A549 (cell line): ENCODE measurements around the gene KCNQ1OT1. TPM values are rescaled to one million over a fixed set of nuclear protein-coding genes. Genes with fewer than 3 reads are reported as not detected.

ENCODE experiments used
- ATAC-seq, 2 experiments: fragments of 200-7000 bp in 1 of 2; fragments of >200 bp in 1 of 2; cut with Nextera tagmentation in 1 of 2; cut with Tn5 transposase in 1 of 2; 3 replicates each; pipeline versions ENCODE4 v1.8.0 to v1.9.1; 2018 to 2020; ENCODE audit warnings: mild to moderate bottlenecking in 1 of 2, moderate library complexity in 1 of 2
- CTCF ChIA-PET: fragments of 300-600 bp; sonication (Branson Sonifier 250); formaldehyde crosslinking; extraction: SDS; loops from one replicate; lab custom pipeline; 2021; ENCODE audit warnings: antibody characterized with exemption, inconsistent platforms; lab: Yijun Ruan, JAX
- POLR2A ChIA-PET: fragments of 350-600 bp; formaldehyde crosslinking; extraction: SDS; loops from one replicate; lab custom pipeline; 2021; ENCODE audit warnings: antibody characterized with exemption, inconsistent platforms; lab: Yijun Ruan, JAX
- DNase-seq, 2 experiments: peaks; one replicate each; pipeline versions ENCODE4 v3.0.0 to v3.0.0-alpha.2; 2011 to 2016; ENCODE audit warnings: low read depth in 1 of 2, low spot score in 1 of 2
- FAIRE-seq: peaks from 2 replicates; lab custom pipeline; 2011; peaks lifted over from hg19 to GRCh38; lab: Jason Lieb, UNC
- H3K27ac ChIP-seq, 2 experiments: fragments of >200 bp; sonication (Bioruptor Twin); formaldehyde crosslinking; 3 replicates each; pipeline ENCODE4 v1.5.1; 2016 to 2017
- H3K4me1 ChIP-seq: fragments of >200 bp; sonication (Bioruptor Twin); formaldehyde crosslinking; 3 replicates; pipeline ENCODE4 v1.6.1; 2016
- H3K4me2 ChIP-seq: fragments of >200 bp; sonication (Bioruptor Twin); formaldehyde crosslinking; 3 replicates; pipeline ENCODE4 v1.6.1; 2016
- H3K4me3 ChIP-seq: fragments of >200 bp; sonication (Bioruptor Twin); formaldehyde crosslinking; 3 replicates; pipeline ENCODE4 v1.5.1; 2016
- H3K9me3 ChIP-seq: fragments of >200 bp; sonication (Bioruptor Twin); formaldehyde crosslinking; 3 replicates; pipeline ENCODE4 v1.6.1; 2016
- CHD2 ChIP-seq: fragments of 150-350 bp; IDR thresholded peaks from 2 replicates; pipeline ENCODE4 v1.6.1; 2014; ENCODE audit warnings: low read length; ENCODE audit not compliant: partially characterized antibody
- EHMT2 ChIP-seq: fragments of 200-600 bp; sonication (generic); IDR thresholded peaks from 2 replicates; pipeline ENCODE4 v1.6.1; 2016; ENCODE audit warnings: antibody characterized with exemption, low read depth, mild to moderate bottlenecking, moderate library complexity
- FOSB ChIP-seq: fragments of 250-450 bp; sonication (Bioruptor Pico); IDR thresholded peaks from 2 replicates; pipeline ENCODE4 v1.5.0; 2020; ENCODE audit warnings: mild to moderate bottlenecking, moderate library complexity
- FOSL2 ChIP-seq, 2 experiments: fragments of 450-650 bp in 1 of 2; fragments of >200 bp in 1 of 2; sonication (Bioruptor Twin) in 1 of 2; formaldehyde crosslinking; IDR thresholded peaks; 2 replicates each; pipeline versions ENCODE4 v1.5.0 to v1.6.1; 2016 to 2020; ENCODE audit warnings: mild to moderate bottlenecking in 1 of 2, moderate library complexity in 1 of 2
- FOXS1 ChIP-seq: fragments of 250-450 bp; sonication (Bioruptor Pico); IDR thresholded peaks from 2 replicates; pipeline ENCODE4 v1.5.0; 2020; ENCODE audit warnings: mild to moderate bottlenecking, moderate library complexity
- HDAC2 ChIP-seq: fragments of 200-600 bp; sonication (generic); IDR thresholded peaks from 2 replicates; pipeline ENCODE4 v1.6.1; 2016
- HES2 ChIP-seq: fragments of >200 bp; sonication (Bioruptor Twin); formaldehyde crosslinking; IDR thresholded peaks from 2 replicates; pipeline ENCODE4 v1.6.1; 2016
- HMGXB4 ChIP-seq: fragments of 250-450 bp; sonication (Bioruptor Pico); IDR thresholded peaks from 2 replicates; pipeline ENCODE4 v1.5.0; 2021; ENCODE audit warnings: mild to moderate bottlenecking, moderate library complexity, borderline replicate concordance
- HOXB13 ChIP-seq: fragments of 250-450 bp; sonication (Bioruptor Pico); IDR thresholded peaks from 2 replicates; pipeline ENCODE4 v1.5.0; 2020; ENCODE audit warnings: low read depth, mild to moderate bottlenecking, moderate library complexity
- HOXB5 ChIP-seq: fragments of 250-450 bp; sonication (Bioruptor Pico); IDR thresholded peaks from 2 replicates; pipeline ENCODE4 v1.5.0; 2020; ENCODE audit warnings: mild to moderate bottlenecking, moderate library complexity
- JUNB ChIP-seq: fragments of >200 bp; sonication (Bioruptor Twin); formaldehyde crosslinking; IDR thresholded peaks from 2 replicates; pipeline ENCODE4 v1.6.1; 2016
- MAZ ChIP-seq: fragments of 150-350 bp; IDR thresholded peaks from 2 replicates; pipeline ENCODE4 v1.6.1; 2014; ENCODE audit warnings: antibody characterized with exemption, low read depth, low read length, borderline replicate concordance
- MYC ChIP-seq: IDR thresholded peaks from 2 replicates; pipeline ENCODE4 v1.6.1; 2012; ENCODE audit warnings: mild to moderate bottlenecking, inconsistent platforms, low read length, improper control_type of control experiment, borderline replicate concordance
- NPAS2 ChIP-seq: fragments of 250-450 bp; sonication (Bioruptor Pico); IDR thresholded peaks from 2 replicates; pipeline ENCODE4 v1.8.0; 2022; ENCODE audit warnings: mild to moderate bottlenecking, moderate library complexity, borderline replicate concordance
- PHF8 ChIP-seq: fragments of 200-600 bp; sonication (generic); IDR thresholded peaks from 2 replicates; pipeline ENCODE4 v1.6.1; 2016; ENCODE audit warnings: low read depth, mild to moderate bottlenecking, antibody characterized with exemption, moderate library complexity, borderline replicate concordance
- POLR2AphosphoS2 ChIP-seq: conservative IDR thresholded peaks from 2 replicates; pipeline ENCODE4 v1.6.1; 2012; ENCODE audit warnings: low read length, improper control_type of control experiment, inconsistent platforms
- RAD21 ChIP-seq, 2 experiments: fragments of >200 bp in 1 of 2; sonication (Bioruptor Twin) in 1 of 2; formaldehyde crosslinking in 1 of 2; IDR thresholded peaks in 1 of 2; conservative IDR thresholded peaks in 1 of 2; 2 replicates in 1 of 2; 3 replicates in 1 of 2; pipeline ENCODE4 v1.6.1; 2012 to 2018; ENCODE audit warnings: inconsistent platforms in 1 of 2
- RCOR1 ChIP-seq: fragments of 150-350 bp; IDR thresholded peaks from 2 replicates; pipeline ENCODE4 v1.6.1; 2014; ENCODE audit warnings: antibody characterized with exemption, low read length, low read depth
- SMC3 ChIP-seq: fragments of >200 bp; sonication (Bioruptor Twin); formaldehyde crosslinking; IDR thresholded peaks from 3 replicates; pipeline ENCODE4 v1.6.1; 2018; ENCODE audit warnings: inconsistent platforms
- TP53 ChIP-seq: fragments of 250-450 bp; sonication (Bioruptor Pico); IDR thresholded peaks from 2 replicates; pipeline ENCODE4 v1.5.0; 2021; ENCODE audit warnings: mild to moderate bottlenecking, moderate library complexity
- ZFP36 ChIP-seq: fragments of 450-650 bp; IDR thresholded peaks from 2 replicates; pipeline ENCODE4 v1.6.1; 2014; ENCODE audit warnings: borderline replicate concordance; ENCODE audit not compliant: partially characterized antibody
- ZNF302 ChIP-seq: fragments of 250-450 bp; sonication (Bioruptor Pico); IDR thresholded peaks from 2 replicates; pipeline ENCODE4 v1.9.0; 2021; ENCODE audit warnings: inconsistent platforms, mild to moderate bottlenecking, moderate library complexity
- WGBS: methylation state at CpG from one replicate; pipeline ENCODE4 v1.1.6; 2017; ENCODE audit errors: missing lambda C conversion rate; 5-methylcytosine and 5-hydroxymethylcytosine counted together
- polyA plus RNA-seq, 4 experiments: library from polyadenylated mRNA; depleted of rRNA in 3 of 4; stranded (reverse); fragments of >200 nt; fragmentation: RNase III in 1 of 4; extraction: RNeasy Plus Mini Kit Qiagen cat#74134 plus additional on column Dnase treatment in 1 of 4; gene quantifications; 2 replicates in 3 of 4; 3 replicates in 1 of 4; pipeline ENCODE4 v1.2.3, GENCODE V29; 2011 to 2017
- TF ChIP-seq, protein P1 (sequence below): fragments of 250-450 bp; sonication (Bioruptor Pico); IDR thresholded peaks from 2 replicates; pipeline ENCODE4 v1.5.0; 2020; ENCODE audit warnings: low read depth, mild to moderate bottlenecking, moderate library complexity
- TF ChIP-seq, protein P2 (sequence below): fragments of >200 bp; sonication (Bioruptor Twin); formaldehyde crosslinking; IDR thresholded peaks from 3 replicates; pipeline ENCODE4 v1.5.1; 2016
- TF ChIP-seq, protein P3 (sequence below): IDR thresholded peaks from 2 replicates; pipeline ENCODE4 v1.6.1; 2012; ENCODE audit warnings: low read depth, borderline replicate concordance

Gene KCNQ1OT1
- polyA plus RNA-seq, 2 of the 4 experiments (the other 2 are of a cell fraction): 0.03 to 0.13 TPM

DNA sequence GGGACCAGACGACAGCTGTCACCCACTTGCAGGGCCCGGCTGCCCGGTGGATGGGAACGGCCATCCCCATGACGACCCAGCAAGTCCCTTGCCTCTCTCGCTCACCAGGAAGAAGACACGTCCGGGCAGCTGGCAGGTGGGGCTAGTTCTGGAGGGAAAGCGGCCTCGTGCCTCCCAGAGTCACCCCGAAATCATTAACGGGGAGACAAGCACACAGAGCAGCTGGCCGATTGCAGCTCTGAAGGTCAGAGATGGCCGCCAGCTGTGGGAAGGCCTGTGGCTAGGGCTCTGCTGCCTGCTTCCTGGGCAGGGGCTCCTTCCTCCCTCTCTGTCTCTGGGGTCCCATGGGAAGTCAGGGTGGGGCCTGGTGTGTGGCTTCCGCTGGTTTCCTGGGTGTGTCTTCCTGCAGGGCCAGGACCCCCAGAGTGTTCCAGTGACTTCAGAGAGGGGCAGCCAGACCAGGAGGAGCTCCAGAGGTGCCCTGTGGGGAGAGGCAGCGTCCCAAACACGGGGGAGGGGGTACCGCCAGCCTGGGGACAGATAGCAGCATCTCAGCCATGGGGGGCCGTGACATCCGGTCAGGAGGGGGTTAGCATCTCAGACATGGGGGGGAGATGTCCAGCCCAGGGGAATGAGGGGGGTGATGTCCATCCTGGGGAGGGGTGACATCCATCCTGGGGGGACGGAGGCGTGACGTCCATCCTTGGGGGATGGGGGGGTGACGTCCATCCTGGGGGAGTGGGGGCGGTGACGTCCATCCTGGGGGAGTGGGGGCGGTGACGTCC is 140.1 kb downstream of the KCNQ1OT1 start:
- DNase-seq (no peak), FAIRE-seq (no peak)
- H3K4me3 ChIP-seq: no peak overlapping the region
- POLR2A ChIA-PET: no interaction called here
- TF ChIP-seq HOXB5 (CRISPR knock-in tag) (no peak), EHMT2 (no peak), RAD21 (conservative IDR thresholded peaks at IDR 0.05 in 1 of 2, IDR thresholded peaks at IDR 0.05 in 1 of 2) (no peak), JUNB (no peak), TP53 (CRISPR knock-in tag) (no peak), FOSL2 (IDR thresholded peaks at IDR 0.05) (no peak), FOSL2 (CRISPR knock-in tag; IDR thresholded peaks at IDR 0.05) (no peak), CHD2 (no peak), HDAC2 (no peak), NPAS2 (CRISPR knock-in tag) (no peak), HMGXB4 (CRISPR knock-in tag) (no peak), HOXB13 (CRISPR knock-in tag) (no peak), ZFP36 (no peak), SMC3 (no peak), FOSB (CRISPR knock-in tag) (no peak)
- TF ChIP-seq, protein P1, sequence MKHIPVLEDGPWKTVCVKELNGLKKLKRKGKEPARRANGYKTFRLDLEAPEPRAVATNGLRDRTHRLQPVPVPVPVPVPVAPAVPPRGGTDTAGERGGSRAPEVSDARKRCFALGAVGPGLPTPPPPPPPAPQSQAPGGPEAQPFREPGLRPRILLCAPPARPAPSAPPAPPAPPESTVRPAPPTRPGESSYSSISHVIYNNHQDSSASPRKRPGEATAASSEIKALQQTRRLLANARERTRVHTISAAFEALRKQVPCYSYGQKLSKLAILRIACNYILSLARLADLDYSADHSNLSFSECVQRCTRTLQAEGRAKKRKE (CRISPR knock-in tag): no peak
- TF ChIP-seq, protein P2, sequence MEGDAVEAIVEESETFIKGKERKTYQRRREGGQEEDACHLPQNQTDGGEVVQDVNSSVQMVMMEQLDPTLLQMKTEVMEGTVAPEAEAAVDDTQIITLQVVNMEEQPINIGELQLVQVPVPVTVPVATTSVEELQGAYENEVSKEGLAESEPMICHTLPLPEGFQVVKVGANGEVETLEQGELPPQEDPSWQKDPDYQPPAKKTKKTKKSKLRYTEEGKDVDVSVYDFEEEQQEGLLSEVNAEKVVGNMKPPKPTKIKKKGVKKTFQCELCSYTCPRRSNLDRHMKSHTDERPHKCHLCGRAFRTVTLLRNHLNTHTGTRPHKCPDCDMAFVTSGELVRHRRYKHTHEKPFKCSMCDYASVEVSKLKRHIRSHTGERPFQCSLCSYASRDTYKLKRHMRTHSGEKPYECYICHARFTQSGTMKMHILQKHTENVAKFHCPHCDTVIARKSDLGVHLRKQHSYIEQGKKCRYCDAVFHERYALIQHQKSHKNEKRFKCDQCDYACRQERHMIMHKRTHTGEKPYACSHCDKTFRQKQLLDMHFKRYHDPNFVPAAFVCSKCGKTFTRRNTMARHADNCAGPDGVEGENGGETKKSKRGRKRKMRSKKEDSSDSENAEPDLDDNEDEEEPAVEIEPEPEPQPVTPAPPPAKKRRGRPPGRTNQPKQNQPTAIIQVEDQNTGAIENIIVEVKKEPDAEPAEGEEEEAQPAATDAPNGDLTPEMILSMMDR: no peak
- TF ChIP-seq, all 56 proteins: peak for 0
- CTCF ChIA-PET: interaction anchor here (0.7 to 4.1 kb wide), 2 partner anchors 28 to 328 kb away, joined by 3 to 22 read pairs; no protein-coding TSS in a partner anchor
- H3K4me2 ChIP-seq: no peak overlapping the region
- WGBS: 80% methylated on average over 6 of the region's 28 CpGs
- no peak for ATAC-seq
- H3K27ac ChIP-seq: no peak overlapping the region
- no peaks in the 10 kb centered on the region for H3K4me1 ChIP-seq
- H3K9me3 ChIP-seq: no peaks in the 10 kb centered on the region

- H3K27ac ChIP-seq: no peak overlapping the region
- no peak for ATAC-seq
- no peaks in the 10 kb centered on the region for H3K9me3 ChIP-seq
- no peak overlapping the region for H3K4me2 ChIP-seq
- 80% methylated on average over 12 of the region's 13 CpGs for WGBS
- no peaks in the 10 kb centered on the region for H3K4me1 ChIP-seq
- H3K4me3 ChIP-seq: no peak overlapping the region
- FAIRE-seq: no peak
- POLR2A ChIA-PET: no interaction called here
- no peak for DNase-seq
- CTCF ChIA-PET: interaction anchor here (1.0 to 4.1 kb wide), 2 partner anchors 27 to 676 kb away, joined by 3 to 22 read pairs; no protein-coding TSS in a partner anchor
- TF ChIP-seq ZNF302 (no peak), MYC (no peak), SMC3 (no peak), MAZ (no peak), PHF8 (no peak), FOXS1 (no peak), RCOR1 (no peak), POLR2AphosphoS2 (no peak), HES2 (no peak), EHMT2 (no peak), HMGXB4 (CRISPR knock-in tag) (no peak)
- TF ChIP-seq, protein P3, sequence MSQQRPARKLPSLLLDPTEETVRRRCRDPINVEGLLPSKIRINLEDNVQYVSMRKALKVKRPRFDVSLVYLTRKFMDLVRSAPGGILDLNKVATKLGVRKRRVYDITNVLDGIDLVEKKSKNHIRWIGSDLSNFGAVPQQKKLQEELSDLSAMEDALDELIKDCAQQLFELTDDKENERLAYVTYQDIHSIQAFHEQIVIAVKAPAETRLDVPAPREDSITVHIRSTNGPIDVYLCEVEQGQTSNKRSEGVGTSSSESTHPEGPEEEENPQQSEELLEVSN: no peak
- TF ChIP-seq, protein P1 (CRISPR knock-in tag): no peak
These were observed 140.8 kb downstream of the KCNQ1OT1 start for GRCh38 chr11:2558861-2559526.
